ACHN (cell line): ENCODE data around the gene NTMT1.

Source experiments
- DNase-seq: peaks from one replicate; pipeline ENCODE4 v3.0.0-alpha.2; 2015
- in situ Hi-C: cut with HindIII; loops from 2 replicates; pipeline ENCODE4 v1.10.0; 2017; ENCODE audit warnings: low sequenced_read_pairs, low pct_ligation_motif_present, low pct_unique_long_range_greater_than_20kb

The NTMT1 gene

DNA sequence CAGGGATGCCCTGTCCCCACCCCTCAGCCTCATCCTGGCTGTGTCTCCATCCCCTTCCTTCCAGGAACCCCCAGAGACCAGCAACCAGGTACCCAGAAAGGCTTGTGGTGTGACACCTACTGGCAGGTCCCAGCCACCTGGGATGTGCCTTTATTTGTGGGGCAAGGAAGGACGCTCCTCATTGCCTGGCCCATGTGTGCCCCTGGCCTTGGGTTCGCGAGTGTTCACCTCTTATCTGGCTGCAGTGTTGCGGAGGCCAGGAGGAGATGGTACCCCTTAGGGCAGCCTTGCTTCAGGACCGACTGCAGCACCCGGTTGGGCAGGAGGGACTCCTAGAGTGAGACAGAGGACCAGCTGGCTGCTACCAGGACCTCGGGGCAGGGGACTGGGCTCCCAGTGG is 13.8 kb upstream of the NTMT1 start:
- in situ Hi-C loops: no loop called here
- DNase-seq: no peak

DNA sequence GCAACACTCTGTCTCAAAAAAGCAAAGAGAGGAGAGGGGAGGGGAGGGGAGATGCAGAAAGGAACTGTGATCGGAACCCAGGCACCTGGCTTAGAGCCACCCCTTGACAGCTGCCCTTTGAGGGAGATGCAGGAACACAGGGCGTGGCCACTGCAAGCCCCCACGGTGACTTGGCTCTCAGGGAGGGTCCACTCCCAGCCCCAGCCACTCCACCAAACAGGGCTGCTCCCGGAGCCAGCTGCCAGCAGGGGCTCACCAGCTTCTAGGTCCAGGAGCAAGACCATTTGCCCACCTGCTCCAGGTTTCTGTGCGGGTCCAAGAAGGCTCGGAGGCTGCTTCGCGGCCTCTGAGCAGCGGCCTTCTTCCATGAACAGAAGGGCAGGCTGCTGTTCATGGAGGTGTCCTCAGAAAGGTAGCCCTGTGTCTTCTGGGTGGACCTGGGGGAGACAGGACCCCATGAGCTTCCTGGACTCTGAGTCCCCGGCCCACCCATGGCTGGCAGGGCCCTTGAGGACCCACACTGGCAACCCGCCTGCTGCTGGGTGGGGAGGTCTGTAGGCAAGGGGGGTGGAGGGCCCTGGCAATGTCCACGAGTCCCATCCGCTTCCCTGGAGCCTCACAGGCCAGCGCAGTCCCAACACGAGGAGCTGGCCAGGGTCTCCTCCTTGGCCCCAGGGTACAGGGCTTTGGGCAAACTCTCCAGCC is 13.0 kb upstream of the NTMT1 start:
- in situ Hi-C loops: no loop called here
- no peak for DNase-seq

DNA sequence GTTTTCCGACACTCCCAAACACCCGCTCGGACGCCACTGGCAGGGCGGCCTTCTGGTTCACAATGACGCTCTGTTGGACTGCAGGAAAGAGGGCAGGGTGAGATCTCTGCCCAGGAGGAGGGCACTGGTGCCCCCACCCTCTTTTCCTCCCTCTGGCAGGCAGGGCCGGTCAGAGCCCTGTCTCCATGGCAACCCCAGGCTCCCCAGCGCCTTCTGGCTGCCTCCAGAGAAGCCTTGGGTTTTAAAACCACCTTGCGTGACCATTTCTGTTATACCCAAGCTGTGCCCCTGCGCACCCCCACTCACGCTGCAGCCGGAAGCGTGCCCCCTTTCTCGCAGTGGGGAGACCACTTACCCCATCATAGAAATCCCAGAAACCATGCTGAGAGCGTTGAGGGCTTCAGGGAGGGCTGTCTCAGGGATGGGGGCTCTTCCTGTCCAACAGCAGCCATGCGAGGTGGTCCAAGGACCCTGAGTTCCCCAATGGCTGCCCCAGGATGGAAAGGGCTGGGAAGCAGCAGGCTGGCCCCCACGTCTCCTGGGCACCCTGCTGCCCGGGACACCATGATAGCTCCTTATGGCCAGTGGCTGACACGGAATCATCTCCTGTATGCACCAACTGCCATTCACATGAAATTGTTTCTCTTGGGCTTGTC is 12.3 kb upstream of the NTMT1 start:
- DNase-seq: peak; percentile 26
- in situ Hi-C loops: no loop called here

DNA sequence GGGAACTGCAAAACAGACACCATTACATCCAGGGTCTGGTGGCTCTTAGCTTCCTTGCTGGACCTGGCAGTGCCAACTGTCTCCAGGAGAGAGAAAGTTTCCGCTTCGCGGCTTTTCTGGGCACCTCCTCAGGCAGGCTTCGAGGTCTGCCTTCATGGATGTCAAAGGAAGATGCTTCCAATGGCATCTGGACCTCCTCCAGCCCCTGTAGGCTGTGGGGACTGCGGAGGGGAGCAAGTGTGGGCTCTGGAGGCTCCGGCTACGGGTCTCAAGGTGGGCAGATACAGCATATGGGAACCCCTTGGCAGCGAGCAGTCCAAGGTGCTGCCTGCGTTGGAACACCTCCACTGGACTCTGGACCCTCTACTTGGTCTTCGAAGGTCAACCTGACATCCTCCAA is 11.0 kb upstream of the NTMT1 start:
- no peak for DNase-seq
- in situ Hi-C loops: no loop called here

DNA sequence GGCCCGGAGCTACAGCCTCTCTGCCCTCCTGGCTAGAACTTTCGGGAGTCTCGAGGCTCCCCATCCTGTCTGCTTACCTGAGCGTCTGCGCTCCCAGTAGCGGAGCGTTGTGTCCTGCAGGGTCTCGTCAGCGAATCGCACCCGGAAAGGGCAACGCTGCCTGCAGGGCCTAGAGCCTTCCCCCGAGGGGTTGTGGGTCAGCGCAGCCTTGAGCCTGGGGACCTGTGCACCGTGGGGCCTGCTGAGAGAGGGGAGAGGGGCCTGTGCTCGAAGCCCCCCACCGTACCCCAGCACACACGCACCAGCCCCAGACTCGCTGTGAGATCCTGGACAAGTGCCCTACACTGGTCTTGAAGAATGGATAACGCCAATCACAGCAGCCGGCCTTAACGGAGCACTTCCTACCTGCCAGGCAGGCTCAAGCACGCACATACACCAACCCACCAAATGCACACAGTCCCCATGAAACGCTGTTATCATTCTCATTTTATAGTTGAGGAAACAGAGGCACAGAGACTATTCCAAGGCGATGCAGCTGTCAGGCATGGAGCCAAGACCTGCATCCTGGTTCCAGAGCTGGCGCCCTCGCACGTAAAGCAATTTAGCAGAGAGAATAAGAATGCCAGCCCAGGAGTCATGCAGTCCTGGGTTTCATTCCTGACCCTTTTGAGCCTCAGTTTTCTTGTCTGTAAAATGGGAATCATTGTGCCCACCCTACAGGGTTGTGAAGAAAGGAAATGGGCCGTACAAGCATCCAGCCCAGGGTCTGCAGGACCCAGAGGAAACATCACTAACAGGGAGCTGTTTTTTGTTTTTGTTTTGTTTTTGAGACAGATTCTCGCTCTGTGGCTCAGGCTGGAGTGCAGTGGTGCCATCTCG is 10.3 kb upstream of the NTMT1 start:
- in situ Hi-C loops: no loop called here
- no peak for DNase-seq

DNA sequence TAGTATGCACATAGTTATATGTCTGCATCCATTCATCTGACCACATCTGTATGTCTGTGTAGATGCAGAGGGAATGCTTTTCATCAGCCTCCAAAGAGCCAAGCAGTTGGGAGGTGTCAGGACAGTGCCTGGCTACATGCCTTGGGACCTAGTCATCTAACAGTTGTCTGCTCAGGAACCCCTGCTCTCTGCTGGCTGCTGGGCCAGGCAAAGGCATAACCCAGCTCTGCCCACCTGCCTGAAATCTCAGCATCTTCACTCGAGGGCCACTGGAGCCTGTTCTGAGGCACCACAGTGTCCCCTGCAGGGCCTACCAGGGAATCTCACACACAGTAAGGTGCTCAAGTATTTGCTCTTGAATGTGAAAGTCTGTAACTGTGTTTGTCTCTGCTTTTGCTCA is 8.8 kb upstream of the NTMT1 start:
- peak; percentile 60 for DNase-seq
- in situ Hi-C loops: no loop called here

DNA sequence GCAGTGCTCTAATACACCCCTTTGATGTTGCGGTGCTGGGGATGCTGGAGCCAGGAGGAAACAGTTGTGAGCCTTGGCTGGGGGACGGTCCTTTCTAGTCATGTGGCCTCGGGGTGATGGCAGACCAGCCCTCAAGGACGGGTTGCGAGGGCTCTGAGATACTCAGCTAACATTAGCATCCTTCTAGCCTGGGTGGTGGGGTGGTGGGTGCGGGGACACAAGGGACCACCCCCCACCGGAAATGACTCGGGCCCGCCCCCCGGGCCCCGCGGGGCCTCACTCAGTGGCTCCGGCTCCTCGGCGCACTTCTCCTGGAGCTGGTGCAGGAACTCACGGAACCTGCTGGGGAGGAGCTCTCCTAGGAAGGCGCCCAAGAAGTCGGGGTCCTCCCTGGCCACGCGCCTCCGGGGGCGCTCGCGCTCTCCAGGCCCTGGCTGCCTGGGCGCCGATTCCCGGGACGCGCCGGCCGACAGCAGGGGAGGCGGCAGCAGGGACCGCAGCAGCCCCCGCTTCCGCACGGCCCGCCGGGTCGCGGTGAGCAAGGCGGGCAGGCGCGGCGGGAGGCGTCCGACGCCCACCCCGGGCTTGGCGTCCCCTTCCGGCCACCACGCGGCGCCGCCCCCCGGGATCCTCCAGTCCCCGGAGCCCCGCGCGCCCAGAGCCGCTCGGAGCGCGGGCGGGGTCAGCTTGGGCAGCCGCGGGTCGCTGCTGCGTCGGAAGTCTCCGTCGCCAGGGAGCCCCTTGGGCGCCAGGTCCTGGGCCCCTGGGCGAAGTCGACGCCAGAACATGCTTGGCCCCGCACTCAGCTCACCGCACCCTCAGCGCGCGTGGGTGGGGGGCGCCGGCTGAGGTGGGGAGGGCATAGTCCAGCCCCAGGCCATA is 5.9 kb upstream of the NTMT1 start:
- in situ Hi-C loops: no loop called here
- DNase-seq: peak; percentile 35

DNA sequence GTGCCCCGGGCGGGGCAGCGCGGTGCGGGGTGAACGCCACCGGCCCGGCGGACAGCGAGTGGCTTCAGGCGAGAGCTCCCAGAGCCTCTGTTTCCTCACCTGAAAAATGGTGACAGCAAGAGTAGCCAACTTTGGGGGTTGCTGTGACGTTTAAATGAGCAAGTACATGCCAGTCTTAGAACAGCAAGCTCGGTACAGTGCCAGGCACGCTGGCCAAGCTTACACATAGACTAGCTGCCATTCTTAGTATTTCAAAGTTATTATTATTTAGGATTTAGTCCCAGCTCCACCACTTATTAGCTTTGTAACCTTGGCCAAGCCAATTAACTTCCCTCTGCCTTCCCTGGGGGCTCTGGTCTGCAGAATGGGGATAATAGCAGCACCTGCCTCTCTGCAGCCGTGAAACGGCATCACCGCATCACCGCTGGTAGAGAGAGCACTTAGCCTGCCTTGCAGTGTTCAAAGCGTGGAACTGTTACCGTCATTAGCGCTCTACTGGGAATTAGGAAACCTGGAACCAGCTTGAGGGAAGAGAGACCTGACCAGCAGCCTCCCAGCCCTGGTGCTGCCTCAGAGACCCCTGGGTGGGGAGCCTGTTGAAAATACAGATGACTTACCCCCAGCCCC is 5.2 kb upstream of the NTMT1 start, which contains the start of gene C9orf50:
Gene C9orf50, minus strand, starts transcription at position 433 of the 627 bp plus-strand sequence. CDS start 527 bp downstream, outside the sequence.
- no peak for DNase-seq
- in situ Hi-C loops: no loop called here

DNA sequence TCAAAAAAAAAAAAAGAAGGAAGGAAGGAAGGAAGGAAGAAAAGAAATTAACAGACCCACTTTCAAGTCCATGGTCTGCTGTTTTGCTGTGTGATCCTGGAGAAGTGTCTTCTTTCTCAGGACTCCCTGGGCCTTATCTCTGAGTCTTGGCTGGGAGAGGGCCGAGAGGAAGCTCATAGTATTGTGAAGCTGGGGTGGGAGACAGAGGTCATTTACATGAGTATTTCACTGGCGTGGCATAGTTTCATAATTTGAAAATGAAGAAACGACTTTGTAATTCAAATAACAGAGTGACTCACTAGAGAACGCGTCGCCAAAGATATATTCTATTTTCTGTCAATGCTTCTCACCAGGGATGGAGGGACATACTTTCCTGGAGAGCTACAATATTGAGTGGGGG is 2.6 kb upstream of the NTMT1 start:
- no peak for DNase-seq
- in situ Hi-C loops: no loop called here

DNA sequence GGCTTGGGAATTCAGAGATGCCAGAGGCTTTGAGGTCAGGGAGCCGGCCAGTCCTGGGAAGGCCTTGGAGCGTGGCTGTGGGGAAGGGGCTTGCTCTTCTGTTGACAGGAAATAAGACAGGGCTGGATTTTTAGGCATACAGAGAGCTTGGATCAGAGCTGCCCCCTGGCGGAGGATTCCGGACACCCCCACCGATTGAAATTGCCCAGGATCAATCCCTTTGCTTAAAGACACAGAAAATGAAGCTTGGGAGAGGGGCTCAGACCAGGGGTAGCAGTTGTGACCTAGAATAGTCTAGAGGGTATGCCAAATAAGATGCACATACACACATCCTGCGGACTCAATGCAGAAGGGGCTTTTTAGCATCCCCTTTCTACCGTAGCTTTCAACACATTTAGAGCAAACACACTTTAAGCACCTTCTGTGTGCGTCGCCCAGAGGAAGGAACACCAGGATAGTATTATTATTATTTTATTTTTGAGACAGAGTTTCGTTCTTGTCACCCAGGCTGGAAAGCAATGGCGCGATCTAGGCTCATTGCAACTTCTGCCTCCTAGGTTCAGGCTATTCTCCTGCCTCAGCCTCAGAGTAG is 1.7 kb upstream of the NTMT1 start:
- peak; percentile 50 for DNase-seq
- in situ Hi-C loops: no loop called here

DNA sequence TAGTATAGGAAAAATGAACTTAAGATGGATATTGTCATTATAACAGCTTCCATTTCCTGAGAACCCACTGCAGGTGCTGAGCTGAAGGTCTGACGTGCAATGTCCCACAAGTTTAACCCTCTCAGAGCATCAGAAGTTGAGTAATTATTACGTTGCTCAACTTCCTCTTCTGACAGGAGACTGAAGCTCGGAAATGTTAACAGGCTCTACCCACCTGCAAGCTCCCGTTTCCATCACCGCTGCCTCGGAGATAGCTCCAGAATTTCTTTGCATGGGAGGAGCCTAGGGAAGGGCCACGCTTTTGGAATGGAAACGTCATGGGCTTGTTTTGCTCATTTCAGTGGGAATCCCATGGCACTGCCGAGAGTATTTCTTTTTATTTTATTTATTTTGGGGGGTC is 1.0 kb upstream of the NTMT1 start:
- no peak for DNase-seq
- in situ Hi-C loops: no loop called here

DNA sequence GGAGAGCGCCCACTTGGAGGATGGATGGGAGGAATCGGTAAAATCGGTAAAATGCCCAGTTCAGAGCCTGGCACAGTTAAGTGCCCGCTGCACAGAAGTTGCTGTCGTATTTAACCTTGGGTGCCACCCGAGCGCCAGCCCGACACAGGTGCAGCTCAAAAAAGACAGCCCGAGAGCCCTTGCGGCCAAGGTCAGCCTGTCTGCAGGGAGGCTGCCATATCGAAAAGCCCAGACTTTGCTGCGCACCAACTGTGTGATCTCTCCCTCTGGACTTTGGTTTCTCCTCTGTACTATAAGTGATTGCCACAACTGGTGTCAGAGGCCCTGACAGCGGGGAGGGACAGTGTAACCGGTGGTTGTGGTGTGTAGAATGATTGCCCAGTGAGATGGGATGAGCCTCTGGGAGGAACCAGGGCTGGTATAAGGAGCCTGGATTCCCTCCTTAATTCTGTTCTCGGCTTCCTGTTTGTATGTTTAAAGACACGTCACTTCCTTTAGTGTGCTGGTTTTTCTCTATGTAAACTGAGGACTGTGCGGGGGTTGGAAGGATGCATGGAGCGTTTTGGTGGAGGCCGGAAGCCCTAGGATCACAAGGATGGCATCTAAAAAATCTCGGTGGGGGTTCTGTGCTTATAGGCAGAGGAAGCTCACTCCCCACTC is 792 bp downstream of the NTMT1 start:
- DNase-seq: peak; percentile 64
- in situ Hi-C loops: no loop called here

DNA sequence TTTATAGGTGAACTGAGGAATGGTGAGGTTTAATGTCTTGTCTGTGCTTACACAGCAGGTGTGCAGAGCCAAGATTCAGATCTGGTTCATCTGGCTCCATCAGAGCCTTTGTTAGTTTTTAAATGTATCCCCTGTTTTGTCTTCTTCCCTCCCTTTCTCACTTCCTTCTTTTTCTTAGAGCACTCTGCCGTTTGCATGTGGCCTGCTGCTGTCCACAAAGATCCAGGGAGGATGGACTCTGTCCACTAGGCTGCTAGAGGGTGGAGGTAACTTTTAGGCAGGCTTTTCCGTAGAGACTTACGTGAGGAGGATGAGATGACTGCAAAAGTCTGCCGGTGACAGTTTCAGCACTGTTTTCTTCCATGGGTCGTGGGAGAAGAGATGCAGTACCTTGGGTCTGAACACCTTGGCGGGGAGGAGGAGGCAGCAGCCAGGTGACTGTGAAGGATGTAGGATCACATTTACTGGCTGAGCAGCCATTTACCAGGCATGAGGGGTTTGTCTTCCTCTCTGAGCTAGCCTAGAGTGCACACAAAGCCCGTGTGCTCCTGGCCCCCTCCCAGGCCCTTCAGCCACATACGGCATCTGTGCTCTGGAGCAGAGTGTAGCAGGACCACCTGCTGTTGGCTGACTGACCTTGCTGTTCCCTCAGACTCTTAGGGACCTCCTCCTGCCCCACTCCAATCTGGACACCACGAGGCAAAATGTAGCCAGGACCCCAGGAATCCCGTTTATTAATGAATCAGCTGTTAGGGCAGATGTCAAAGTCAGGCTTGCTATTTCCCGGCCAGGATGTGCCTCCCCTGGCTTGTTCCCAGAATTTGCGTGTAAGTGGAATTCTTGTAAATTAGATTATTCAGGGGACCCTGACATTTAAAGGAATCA is 1.8 kb downstream of the NTMT1 start:
- in situ Hi-C loops: no loop called here
- DNase-seq: no peak

DNA sequence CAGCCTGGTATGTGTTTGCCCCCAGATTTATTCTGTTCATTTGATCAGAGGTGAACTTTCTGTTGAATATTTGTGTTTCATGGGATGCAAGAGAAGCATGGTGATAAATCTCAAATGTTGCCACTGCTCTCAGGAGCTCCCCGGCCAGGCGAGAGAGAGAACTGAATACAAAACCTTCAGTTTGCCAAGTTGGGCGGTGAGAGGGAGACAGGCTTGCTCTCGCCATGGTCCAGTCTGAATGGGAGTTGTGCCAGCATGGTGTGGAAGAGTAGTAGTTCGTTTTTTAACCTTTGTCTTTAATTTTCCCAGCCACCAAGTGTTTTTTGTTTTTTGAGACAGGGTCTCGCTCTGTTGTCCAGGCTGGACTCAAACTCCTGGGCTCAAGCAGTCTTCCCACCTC is 2.7 kb downstream of the NTMT1 start:
- DNase-seq: no peak
- in situ Hi-C loops: no loop called here

DNA sequence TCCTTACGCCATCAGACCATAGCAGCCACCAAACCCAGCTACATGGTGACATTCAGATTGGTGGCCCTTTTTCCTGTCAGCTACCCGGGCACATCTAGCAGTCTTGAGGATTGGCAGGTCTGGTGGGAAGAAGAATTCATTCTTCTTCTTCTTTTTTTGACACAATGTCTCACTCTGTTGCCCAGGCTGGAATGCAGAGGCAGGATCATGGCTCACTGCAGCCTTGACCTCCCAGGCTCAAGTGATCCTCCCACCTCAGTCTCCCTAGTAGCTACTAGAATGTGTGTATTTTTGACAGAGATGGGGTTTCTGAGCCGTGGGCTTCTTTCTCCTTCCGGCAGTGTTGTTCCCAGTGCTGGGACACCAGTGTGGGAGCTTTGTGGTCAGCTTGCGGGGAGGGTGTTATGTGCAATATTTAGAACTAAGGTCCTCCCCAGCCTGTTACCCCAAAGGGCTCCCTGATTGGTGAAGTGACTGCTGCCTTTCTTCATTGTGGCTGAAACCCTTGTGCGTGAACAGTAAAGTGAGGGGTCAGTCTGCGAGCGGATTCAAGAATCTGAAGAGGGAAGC is 3.4 kb downstream of the NTMT1 start:
- in situ Hi-C loops: no loop called here
- no peak for DNase-seq
